SK-N-SH (cell line): ENCODE measurements around the gene ANGPTL1. TPM values are rescaled to one million over a fixed set of nuclear protein-coding genes. Genes with fewer than 3 reads are reported as not detected.
A peak's percentile ranks its signal among the peaks of the same experiment; 100 is the strongest.

Source experiments
- CTCF ChIA-PET: fragments of 300-600, 350-600 bp; formaldehyde crosslinking; extraction: SDS; loops from one replicate; lab custom pipeline; 2021; lab: Yijun Ruan, JAX
- POLR2A ChIA-PET: fragments of 350-600 bp; sonication (Branson Sonifier 250); formaldehyde crosslinking; extraction: SDS; loops from one replicate; lab custom pipeline; 2020; ENCODE audit warnings: antibody characterized with exemption, inconsistent platforms; lab: Yijun Ruan, JAX
- DNase-seq: peaks from one replicate; pipeline ENCODE4 v3.0.0; 2012
- H2AFZ ChIP-seq: fragments of 200-600 bp; sonication (generic); 2 replicates; pipeline ENCODE4 v1.8.1; 2016; ENCODE audit warnings: antibody characterized with exemption, mild to moderate bottlenecking, low read depth
- H3F3A ChIP-seq: fragments of 200-600 bp; sonication (generic); replicated peaks from 2 replicates; pipeline ENCODE3; 2016; ENCODE audit warnings: antibody characterized with exemption, mild to moderate bottlenecking; ENCODE audit not compliant: insufficient read depth
- H3K27ac ChIP-seq, 2 experiments: fragments of 200-500 bp in 1 of 2; fragments of 200-600 bp in 1 of 2; sonication (Bioruptor generic) in 1 of 2; sonication (generic), shearing (Covaris generic) in 1 of 2; 2 replicates each; pipeline versions ENCODE4 v1.5.1 to v1.6.1; 2014 to 2016; ENCODE audit warnings: low read depth in 2 of 2, inconsistent platforms in 1 of 2, low read length in 1 of 2, mild to moderate bottlenecking in 1 of 2, mixed read lengths in 1 of 2
- H3K27me3 ChIP-seq: fragments of 200-600 bp; sonication (generic), shearing (Covaris generic); 2 replicates; pipeline ENCODE4 v1.6.1; 2016; ENCODE audit warnings: mixed run types; ENCODE audit not compliant: insufficient read depth
- H3K36me3 ChIP-seq, 2 experiments: fragments of 200-500 bp in 1 of 2; fragments of 200-600 bp in 1 of 2; sonication (Bioruptor generic) in 1 of 2; sonication (generic) in 1 of 2; replicated peaks in 1 of 2; 2 replicates each; pipeline versions ENCODE3 to v1.5.1; 2014 to 2016; ENCODE audit warnings: low read length in 1 of 2, mild to moderate bottlenecking in 1 of 2; ENCODE audit not compliant: insufficient read depth in 2 of 2, control insufficient read depth in 1 of 2
- H3K4me1 ChIP-seq, 2 experiments: fragments of 200-500 bp in 1 of 2; fragments of 200-600 bp in 1 of 2; sonication (Bioruptor generic) in 1 of 2; sonication (generic), shearing (Covaris generic) in 1 of 2; 2 replicates each; pipeline versions ENCODE4 v1.5.1 to v1.6.1; 2014 to 2016; ENCODE audit warnings: low read depth in 1 of 2, low read length in 1 of 2, mixed run types in 1 of 2; ENCODE audit not compliant: insufficient read depth in 2 of 2, control insufficient read depth in 1 of 2
- H3K4me2 ChIP-seq: fragments of 200-600 bp; sonication (generic), shearing (Covaris generic); 2 replicates; pipeline ENCODE4 v1.6.1; 2017; ENCODE audit warnings: mixed run types
- H3K4me3 ChIP-seq, 2 experiments: fragments of 200-500 bp in 1 of 2; fragments of 200-600 bp in 1 of 2; sonication (Bioruptor generic) in 1 of 2; sonication (generic), shearing (Covaris generic) in 1 of 2; 2 replicates each; pipeline versions ENCODE4 v1.5.1 to v1.8.1; 2014 to 2016; ENCODE audit warnings: low read depth in 2 of 2, inconsistent platforms in 1 of 2, low read length in 1 of 2, mild to moderate bottlenecking in 1 of 2, mixed read lengths in 1 of 2, moderate library complexity in 1 of 2
- H3K79me2 ChIP-seq: fragments of 200-600 bp; sonication (generic); 2 replicates; pipeline ENCODE4 v1.8.1; 2017; ENCODE audit warnings: mild to moderate bottlenecking; ENCODE audit not compliant: insufficient read depth
- H3K9ac ChIP-seq: fragments of 200-600 bp; sonication (generic); 2 replicates; pipeline ENCODE4 v1.6.1; 2017; ENCODE audit warnings: mixed run types
- H3K9me2 ChIP-seq: fragments of 200-600 bp; sonication (generic); 2 replicates; pipeline ENCODE4 v1.6.1; 2017; ENCODE audit warnings: mixed run types
- H3K9me3 ChIP-seq: fragments of 200-600 bp; sonication (generic); 2 replicates; pipeline ENCODE4 v1.6.1; 2017; ENCODE audit warnings: mixed run types, mild to moderate bottlenecking, moderate library complexity
- H4K20me1 ChIP-seq: fragments of 200-600 bp; sonication (generic); 2 replicates; pipeline ENCODE4 v1.6.1; 2017; ENCODE audit warnings: mild to moderate bottlenecking, mixed run types; ENCODE audit not compliant: insufficient read depth
- EZH2phosphoT487 ChIP-seq: fragments of 200-600 bp; sonication (generic); IDR thresholded peaks from 2 replicates; pipeline ENCODE4 v1.6.1; 2017; ENCODE audit warnings: low read depth, mixed run types, mild to moderate bottlenecking, antibody characterized with exemption, moderate library complexity, borderline replicate concordance
- GABPA ChIP-seq: IDR thresholded peaks from 2 replicates; pipeline ENCODE4 v1.4.0; 2012; ENCODE audit warnings: low read depth, mild to moderate bottlenecking
- GATA2 ChIP-seq: sonication (generic); formaldehyde crosslinking; IDR thresholded peaks from 2 replicates; pipeline ENCODE4 v1.5.0; 2020; ENCODE audit warnings: mild to moderate bottlenecking, missing genetic modification reagents
- JUND ChIP-seq: IDR thresholded peaks from 2 replicates; pipeline ENCODE4 v1.4.0; 2012
- NRF1 ChIP-seq: IDR thresholded peaks from 2 replicates; pipeline ENCODE4 v1.6.1; 2012; ENCODE audit warnings: low read depth, mild to moderate bottlenecking, low read length
- PBX3 ChIP-seq: IDR thresholded peaks from 2 replicates; pipeline ENCODE4; 2012
- RAD21 ChIP-seq: IDR thresholded peaks from 2 replicates; pipeline ENCODE4 v1.6.1; 2012; ENCODE audit warnings: mild to moderate bottlenecking, low read length
- RCOR1 ChIP-seq: fragments of 150-350 bp; IDR thresholded peaks from 2 replicates; pipeline ENCODE4 v1.6.1; 2017; ENCODE audit warnings: antibody characterized with exemption, low read length
- RFX5 ChIP-seq: IDR thresholded peaks from 2 replicates; pipeline ENCODE4 v1.6.1; 2012; ENCODE audit warnings: mild to moderate bottlenecking, improper control_type of control experiment, low read length
- SIN3A ChIP-seq: IDR thresholded peaks from 2 replicates; pipeline ENCODE4 v1.6.1; 2012; ENCODE audit warnings: low read depth, mild to moderate bottlenecking, low read length, moderate library complexity, borderline replicate concordance
- TAF1 ChIP-seq: IDR thresholded peaks from 2 replicates; pipeline ENCODE4 v1.6.1; 2012; ENCODE audit warnings: low read depth, mild to moderate bottlenecking, low read length, moderate library complexity, borderline replicate concordance
- TEAD4 ChIP-seq: IDR thresholded peaks from 2 replicates; pipeline ENCODE4 v1.4.0; 2012; ENCODE audit warnings: mild to moderate bottlenecking, borderline replicate concordance; ENCODE audit not compliant: insufficient read depth
- USF1 ChIP-seq: IDR thresholded peaks from 2 replicates; pipeline ENCODE4 v1.4.0; 2012; ENCODE audit warnings: low read depth, borderline replicate concordance
- YY1 ChIP-seq: IDR thresholded peaks from 2 replicates; pipeline ENCODE4 v1.4.0; 2012; ENCODE audit warnings: low read depth, mild to moderate bottlenecking
- ZBTB33 ChIP-seq: IDR thresholded peaks from 2 replicates; pipeline ENCODE4 v1.4.0; 2012; ENCODE audit warnings: low read depth, borderline replicate concordance
- WGBS: methylation state at CpG from one replicate; pipeline ENCODE4 v1.1.6; 2017; ENCODE audit warnings: low lambda C conversion rate; 5-methylcytosine and 5-hydroxymethylcytosine counted together
- polyA plus RNA-seq, 3 experiments: library from polyadenylated mRNA; depleted of rRNA; stranded (reverse); fragments of >200 nt; gene quantifications; 2 replicates each; pipeline ENCODE4 v1.2.3, GENCODE V29; 2012
- TF ChIP-seq, protein P1 (sequence below): fragments of 150-350 bp; IDR thresholded peaks from 2 replicates; pipeline ENCODE4 v1.6.1; 2017; ENCODE audit warnings: antibody characterized with exemption, low read length, low read depth, borderline replicate concordance
- TF ChIP-seq, protein P2 (sequence below): fragments of 200-600 bp; sonication (generic); IDR thresholded peaks from 2 replicates; pipeline ENCODE4 v1.6.1; 2017; ENCODE audit warnings: antibody characterized with exemption, mild to moderate bottlenecking, moderate library complexity
- TF ChIP-seq, protein P3 (sequence below): IDR thresholded peaks from 2 replicates; pipeline ENCODE4 v1.6.1; 2012; ENCODE audit warnings: mild to moderate bottlenecking, low read depth, low read length, moderate library complexity
- TF ChIP-seq, protein P4 (sequence below): IDR thresholded peaks from 2 replicates; pipeline ENCODE4 v1.4.0; 2012; ENCODE audit warnings: low read depth

ANGPTL1 gene
- polyA plus RNA-seq (2012; rRNA removed) = not detected in 2 replicates
- 0.01 and 0.04 TPM in 2 replicates for polyA plus RNA-seq (2012; cell fraction: cytosol; rRNA removed)
- not detected in 2 replicates for polyA plus RNA-seq (2012; cell fraction: nucleus; rRNA removed)

- TF ChIP-seq RFX5 (no peak), USF1 (no peak), JUND (no peak), PBX3 (no peak), RAD21 (no peak), SIN3A (no peak), TAF1 (no peak), YY1 (no peak), NRF1 (no peak), RCOR1 (no peak), GABPA (no peak), GATA2 (CRISPR knock-in tag) (no peak), TEAD4 (no peak), EZH2phosphoT487 (no peak), ZBTB33 (no peak)
- TF ChIP-seq, protein P1, sequence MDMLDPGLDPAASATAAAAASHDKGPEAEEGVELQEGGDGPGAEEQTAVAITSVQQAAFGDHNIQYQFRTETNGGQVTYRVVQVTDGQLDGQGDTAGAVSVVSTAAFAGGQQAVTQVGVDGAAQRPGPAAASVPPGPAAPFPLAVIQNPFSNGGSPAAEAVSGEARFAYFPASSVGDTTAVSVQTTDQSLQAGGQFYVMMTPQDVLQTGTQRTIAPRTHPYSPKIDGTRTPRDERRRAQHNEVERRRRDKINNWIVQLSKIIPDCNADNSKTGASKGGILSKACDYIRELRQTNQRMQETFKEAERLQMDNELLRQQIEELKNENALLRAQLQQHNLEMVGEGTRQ = no peak
- TF ChIP-seq, protein P2, sequence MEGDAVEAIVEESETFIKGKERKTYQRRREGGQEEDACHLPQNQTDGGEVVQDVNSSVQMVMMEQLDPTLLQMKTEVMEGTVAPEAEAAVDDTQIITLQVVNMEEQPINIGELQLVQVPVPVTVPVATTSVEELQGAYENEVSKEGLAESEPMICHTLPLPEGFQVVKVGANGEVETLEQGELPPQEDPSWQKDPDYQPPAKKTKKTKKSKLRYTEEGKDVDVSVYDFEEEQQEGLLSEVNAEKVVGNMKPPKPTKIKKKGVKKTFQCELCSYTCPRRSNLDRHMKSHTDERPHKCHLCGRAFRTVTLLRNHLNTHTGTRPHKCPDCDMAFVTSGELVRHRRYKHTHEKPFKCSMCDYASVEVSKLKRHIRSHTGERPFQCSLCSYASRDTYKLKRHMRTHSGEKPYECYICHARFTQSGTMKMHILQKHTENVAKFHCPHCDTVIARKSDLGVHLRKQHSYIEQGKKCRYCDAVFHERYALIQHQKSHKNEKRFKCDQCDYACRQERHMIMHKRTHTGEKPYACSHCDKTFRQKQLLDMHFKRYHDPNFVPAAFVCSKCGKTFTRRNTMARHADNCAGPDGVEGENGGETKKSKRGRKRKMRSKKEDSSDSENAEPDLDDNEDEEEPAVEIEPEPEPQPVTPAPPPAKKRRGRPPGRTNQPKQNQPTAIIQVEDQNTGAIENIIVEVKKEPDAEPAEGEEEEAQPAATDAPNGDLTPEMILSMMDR = no peak
- TF ChIP-seq, protein P3, sequence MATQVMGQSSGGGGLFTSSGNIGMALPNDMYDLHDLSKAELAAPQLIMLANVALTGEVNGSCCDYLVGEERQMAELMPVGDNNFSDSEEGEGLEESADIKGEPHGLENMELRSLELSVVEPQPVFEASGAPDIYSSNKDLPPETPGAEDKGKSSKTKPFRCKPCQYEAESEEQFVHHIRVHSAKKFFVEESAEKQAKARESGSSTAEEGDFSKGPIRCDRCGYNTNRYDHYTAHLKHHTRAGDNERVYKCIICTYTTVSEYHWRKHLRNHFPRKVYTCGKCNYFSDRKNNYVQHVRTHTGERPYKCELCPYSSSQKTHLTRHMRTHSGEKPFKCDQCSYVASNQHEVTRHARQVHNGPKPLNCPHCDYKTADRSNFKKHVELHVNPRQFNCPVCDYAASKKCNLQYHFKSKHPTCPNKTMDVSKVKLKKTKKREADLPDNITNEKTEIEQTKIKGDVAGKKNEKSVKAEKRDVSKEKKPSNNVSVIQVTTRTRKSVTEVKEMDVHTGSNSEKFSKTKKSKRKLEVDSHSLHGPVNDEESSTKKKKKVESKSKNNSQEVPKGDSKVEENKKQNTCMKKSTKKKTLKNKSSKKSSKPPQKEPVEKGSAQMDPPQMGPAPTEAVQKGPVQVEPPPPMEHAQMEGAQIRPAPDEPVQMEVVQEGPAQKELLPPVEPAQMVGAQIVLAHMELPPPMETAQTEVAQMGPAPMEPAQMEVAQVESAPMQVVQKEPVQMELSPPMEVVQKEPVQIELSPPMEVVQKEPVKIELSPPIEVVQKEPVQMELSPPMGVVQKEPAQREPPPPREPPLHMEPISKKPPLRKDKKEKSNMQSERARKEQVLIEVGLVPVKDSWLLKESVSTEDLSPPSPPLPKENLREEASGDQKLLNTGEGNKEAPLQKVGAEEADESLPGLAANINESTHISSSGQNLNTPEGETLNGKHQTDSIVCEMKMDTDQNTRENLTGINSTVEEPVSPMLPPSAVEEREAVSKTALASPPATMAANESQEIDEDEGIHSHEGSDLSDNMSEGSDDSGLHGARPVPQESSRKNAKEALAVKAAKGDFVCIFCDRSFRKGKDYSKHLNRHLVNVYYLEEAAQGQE = no peak
- TF ChIP-seq, protein P4, sequence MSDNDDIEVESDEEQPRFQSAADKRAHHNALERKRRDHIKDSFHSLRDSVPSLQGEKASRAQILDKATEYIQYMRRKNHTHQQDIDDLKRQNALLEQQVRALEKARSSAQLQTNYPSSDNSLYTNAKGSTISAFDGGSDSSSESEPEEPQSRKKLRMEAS = no peak
- H3K36me3 ChIP-seq = peaks cover 3 to 9% of the 10 kb centered on the region in 2 experiments
- no peak within 1 kb of the TSS for H2AFZ ChIP-seq
- no peaks in the 10 kb centered on the region for H3K27me3 ChIP-seq
- no peak within 1 kb of the TSS for H3K4me2 ChIP-seq
- no peak for DNase-seq
- H3F3A ChIP-seq = peaks cover 3% of the 10 kb centered on the region
- no peaks in the 10 kb centered on the region for H4K20me1 ChIP-seq
- H3K79me2 ChIP-seq = no peaks in the 10 kb centered on the region
- H3K9me3 ChIP-seq = no peaks in the 10 kb centered on the region
- peak within 1 kb of the TSS in 1 of 2 experiments; percentile 53; a peak in 2 of 4 replicates for H3K27ac ChIP-seq
- WGBS = 89% methylated on average over 4 of the region's 4 CpGs
- H3K9ac ChIP-seq = no peak within 1 kb of the TSS
- peaks cover 19 to 27% of the 10 kb centered on the region in 2 experiments; a peak in 3 of 4 replicates for H3K4me1 ChIP-seq
- H3K4me3 ChIP-seq = no peak within 1 kb of the TSS
- POLR2A ChIA-PET = no interaction called here
- CTCF ChIA-PET = interaction anchor here (1.5 to 3.3 kb wide), 2 partner anchors 8 to 132 kb away, joined by 3 to 13 read pairs; no protein-coding TSS in a partner anchor
- no peaks in the 10 kb centered on the region for H3K9me2 ChIP-seq
These were observed at the start of gene ANGPTL1 for GRCh38 chr1:178870944-178871343. ANGPTL1 (minus strand) TSS chr1:178871077; CDS start chr1:178865776, 5,301 bp downstream.
